ENCODE measurements around the gene NDUFAF7.

- TF ChIP-seq, protein P1, sequence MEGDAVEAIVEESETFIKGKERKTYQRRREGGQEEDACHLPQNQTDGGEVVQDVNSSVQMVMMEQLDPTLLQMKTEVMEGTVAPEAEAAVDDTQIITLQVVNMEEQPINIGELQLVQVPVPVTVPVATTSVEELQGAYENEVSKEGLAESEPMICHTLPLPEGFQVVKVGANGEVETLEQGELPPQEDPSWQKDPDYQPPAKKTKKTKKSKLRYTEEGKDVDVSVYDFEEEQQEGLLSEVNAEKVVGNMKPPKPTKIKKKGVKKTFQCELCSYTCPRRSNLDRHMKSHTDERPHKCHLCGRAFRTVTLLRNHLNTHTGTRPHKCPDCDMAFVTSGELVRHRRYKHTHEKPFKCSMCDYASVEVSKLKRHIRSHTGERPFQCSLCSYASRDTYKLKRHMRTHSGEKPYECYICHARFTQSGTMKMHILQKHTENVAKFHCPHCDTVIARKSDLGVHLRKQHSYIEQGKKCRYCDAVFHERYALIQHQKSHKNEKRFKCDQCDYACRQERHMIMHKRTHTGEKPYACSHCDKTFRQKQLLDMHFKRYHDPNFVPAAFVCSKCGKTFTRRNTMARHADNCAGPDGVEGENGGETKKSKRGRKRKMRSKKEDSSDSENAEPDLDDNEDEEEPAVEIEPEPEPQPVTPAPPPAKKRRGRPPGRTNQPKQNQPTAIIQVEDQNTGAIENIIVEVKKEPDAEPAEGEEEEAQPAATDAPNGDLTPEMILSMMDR (optimal IDR thresholded peaks at IDR 0.05 in 1 of 3, IDR thresholded peaks at IDR 0.05 in 1 of 3, conservative IDR thresholded peaks at IDR 0.05 in 1 of 3; ENCODE audit: extremely low read depth in 1 of 3, insufficient read depth in 2 of 3, low read length in 3 of 3), result no peak
- no peak for TF ChIP-seq EZH2 (IDR thresholded peaks at IDR 0.05; ENCODE audit: low read length)
Measured at GRCh38 chr2:37196320-37197195, 34.9 kb upstream of the NDUFAF7 start, which contains the start of gene CEBPZOS.
